B cell (primary cell): ENCODE results near the gene WDR7. TPM values are rescaled to one million over a fixed set of nuclear protein-coding genes. Genes with fewer than 3 reads are reported as not detected.

Experiments
- ATAC-seq: fragments of 200-7000 bp; cut with Tn5 transposase; one replicate; pipeline ENCODE4 v1.10.0; 2021; ENCODE audit warnings: low read depth, mild to moderate bottlenecking, moderate number of reproducible peaks, moderate library complexity
- CTCF ChIA-PET: fragments of 350-600 bp; sonication (Branson Sonifier 250); formaldehyde crosslinking; loops from one replicate; lab custom pipeline; 2021; ENCODE audit warnings: antibody characterized with exemption, inconsistent platforms; lab: Charles Lee
- POLR2A ChIA-PET: fragments of 350-600 bp; sonication (Branson Sonifier 250); formaldehyde crosslinking; loops from one replicate; lab custom pipeline; 2021; ENCODE audit warnings: antibody characterized with exemption; lab: Charles Lee
- DNase-seq: peaks from one replicate; pipeline ENCODE4 v3.0.0; 2013
- H2AFZ ChIP-seq: 2 replicates; pipeline ENCODE4 v1.6.1; 2012; ENCODE audit warnings: mild to moderate bottlenecking, low read depth, low read length; ENCODE audit not compliant: insufficient read depth, poor library complexity, severe bottlenecking
- H3K27ac ChIP-seq, 2 donors: 1 replicate in 1 of 2; 2 replicates in 1 of 2; pipeline ENCODE4 v1.5.1; 2012 to 2013; ENCODE audit warnings: low read length in 2 of 2, mild to moderate bottlenecking in 2 of 2, moderate library complexity in 1 of 2
- H3K27me3 ChIP-seq, 4 experiments: fragments of 200-600 bp in 1 of 4; sonication (generic) in 1 of 4; replicated peaks in 1 of 4; 1 replicate in 2 of 4; 2 replicates in 2 of 4; pipeline versions ENCODE4 v1.6.1 to v1.7.0; 2013 to 2016; ENCODE audit warnings: low read length in 3 of 4, mild to moderate bottlenecking in 2 of 4, mixed read lengths in 1 of 4, moderate library complexity in 1 of 4; ENCODE audit not compliant: insufficient read depth in 4 of 4, control insufficient read depth in 3 of 4; ENCODE audit errors: control extremely low read depth in 1 of 4
- H3K36me3 ChIP-seq, 2 experiments: replicated peaks in 1 of 2; 1 replicate in 1 of 2; 2 replicates in 1 of 2; pipeline versions ENCODE4 v1.6.1 to v1.7.1; 2013; ENCODE audit warnings: low read length in 1 of 2; ENCODE audit not compliant: insufficient read depth in 2 of 2, control insufficient read depth in 1 of 2; ENCODE audit errors: control extremely low read depth in 1 of 2, extremely low read depth in 1 of 2
- H3K4me1 ChIP-seq, 2 donors: fragments of 200-600 bp in 1 of 2; sonication (generic) in 1 of 2; 1 replicate in 1 of 2; 2 replicates in 1 of 2; pipeline versions ENCODE4 v1.5.1 to v1.6.1; 2013 to 2017; ENCODE audit warnings: low read length in 2 of 2; ENCODE audit not compliant: control insufficient read depth in 2 of 2, insufficient read depth in 2 of 2
- H3K4me2 ChIP-seq: replicated peaks from 2 replicates; pipeline ENCODE3; 2012; ENCODE audit warnings: mild to moderate bottlenecking, low read depth, low read length; ENCODE audit not compliant: poor library complexity, severe bottlenecking
- H3K4me3 ChIP-seq, 5 experiments: fragments of 200-600 bp in 1 of 5; sonication (generic) in 1 of 5; 1 replicate in 3 of 5; 2 replicates in 2 of 5; pipeline versions ENCODE4 v1.5.1 to v1.7.0; 2011 to 2016; ENCODE audit warnings: low read length in 4 of 5, mild to moderate bottlenecking in 4 of 5, low read depth in 2 of 5, control low read depth in 1 of 5, moderate library complexity in 1 of 5; ENCODE audit not compliant: insufficient read depth in 1 of 5; ENCODE audit errors: control extremely low read depth in 1 of 5, extremely low read depth in 1 of 5
- H3K79me2 ChIP-seq: fragments of 200-600 bp; sonication (generic); one replicate; pipeline ENCODE4 v1.6.0; 2016; ENCODE audit warnings: low read length; ENCODE audit not compliant: control insufficient read depth, insufficient read depth
- H3K9ac ChIP-seq: fragments of 200-600 bp; sonication (generic); 2 replicates; pipeline ENCODE4 v1.6.1; 2017; ENCODE audit warnings: mild to moderate bottlenecking, low read length, moderate library complexity
- H3K9me3 ChIP-seq, 3 donors: one replicate each; pipeline versions ENCODE4 v1.6.1 to v1.7.1; 2013; ENCODE audit warnings: low read length in 2 of 3; ENCODE audit not compliant: control insufficient read depth in 2 of 3, insufficient read depth in 1 of 3; ENCODE audit errors: control extremely low read depth in 1 of 3
- H4K20me1 ChIP-seq: 2 replicates; pipeline ENCODE4 v1.6.0; 2012; ENCODE audit warnings: mild to moderate bottlenecking, low read length; ENCODE audit not compliant: insufficient read depth, control insufficient read depth, poor library complexity, severe bottlenecking
- H3K27ac Mint-ChIP-seq: one replicate; pipeline ENCODE4 v1.8.0; 2021; ENCODE audit warnings: mixed read lengths
- H3K27me3 Mint-ChIP-seq: one replicate; pipeline ENCODE4 v1.8.0; 2021; ENCODE audit warnings: mixed read lengths
- H3K4me1 Mint-ChIP-seq: one replicate; pipeline ENCODE4 v1.8.0; 2021; ENCODE audit warnings: mixed read lengths
- H3K4me3 Mint-ChIP-seq: one replicate; pipeline ENCODE4 v1.8.0; 2021; ENCODE audit warnings: mixed read lengths
- H3K9me3 Mint-ChIP-seq: one replicate; pipeline ENCODE4 v1.8.0; 2022; ENCODE audit warnings: mixed read lengths; ENCODE audit not compliant: insufficient read depth
- CTCF ChIP-seq: fragments of 200-600 bp; IDR thresholded peaks from one replicate; pipeline ENCODE4 v1.8.0; 2022; ENCODE audit warnings: antibody characterized with exemption, mild to moderate bottlenecking
- EZH2 ChIP-seq: IDR thresholded peaks from 2 replicates; pipeline ENCODE4 v1.6.1; 2012; ENCODE audit warnings: borderline replicate concordance, low read depth, mild to moderate bottlenecking, moderate library complexity, low read length; ENCODE audit not compliant: insufficient read depth, poor library complexity, severe bottlenecking
- WGBS: methylation state at CpG from one replicate; pipeline ENCODE4 v1.1.5; 2013; ENCODE audit warnings: missing lambda C conversion rate; ENCODE audit not compliant: insufficient coverage; 5-methylcytosine and 5-hydroxymethylcytosine counted together
- intact Hi-C: fragments of 100-400 bp; cut with micrococcal nuclease; formaldehyde crosslinking; loops from one replicate; pipeline ENCODE4 v1.10.0; 2022
- polyA plus RNA-seq: library from polyadenylated mRNA; depleted of rRNA; stranded (reverse); fragments of >200 nt; gene quantifications from 2 replicates; pipeline ENCODE4 v1.2.3, GENCODE V29; 2012
- total RNA-seq, 2 donors: library from RNA; stranded (reverse); fragments of 120-200 nt in 1 of 2; gene quantifications; 1 replicate in 1 of 2; 2 replicates in 1 of 2; pipeline versions ENCODE4 v1.2.3 to v1.2.4, GENCODE V29; 2013 to 2022

WDR7 gene
- total and polyA plus RNA-seq, 2 donors (not counting 1 experiment from before 2014, with no cell fraction given), result 5.5 to 45.0 TPM

- H3K27me3 Mint-ChIP-seq, result no peaks in the 10 kb centered on the region
- intact Hi-C loops, result loop anchor here (10.0 kb wide), 1 partner anchor 77 kb away; no protein-coding TSS in a partner anchor
- no peaks in the 10 kb centered on the region for H3K79me2 ChIP-seq
- ATAC-seq, result no peak
- H3K4me3 Mint-ChIP-seq, result no peak overlapping the region
- no peak overlapping the region for H3K4me2 ChIP-seq
- no peak for DNase-seq
- no peak overlapping the region for H3K4me3 ChIP-seq
- TF ChIP-seq EZH2, result no peak
- no peak for TF ChIP-seq CTCF
- H3K27ac ChIP-seq, result no peak overlapping the region
- H3K9me3 Mint-ChIP-seq, result no peaks in the 10 kb centered on the region
- no peaks in the 10 kb centered on the region for H3K27me3 ChIP-seq
- no peaks in the 10 kb centered on the region for H3K9me3 ChIP-seq
- H3K9ac ChIP-seq, result no peak overlapping the region
- peaks cover 1 to 3% of the 10 kb centered on the region in 2 experiments for H3K36me3 ChIP-seq
- no peak overlapping the region for H3K27ac Mint-ChIP-seq
- CTCF ChIA-PET, result no interaction called here
- no peaks in the 10 kb centered on the region for H3K4me1 Mint-ChIP-seq
- POLR2A ChIA-PET, result no interaction called here
- WGBS, result 100% methylated on average over 3 of the region's 5 CpGs
- no peaks in the 10 kb centered on the region for H4K20me1 ChIP-seq
- no peaks in the 10 kb centered on the region for H3K4me1 ChIP-seq
- no peak overlapping the region for H2AFZ ChIP-seq
These were observed 136.2 kb downstream of the WDR7 start for GRCh38 chr18:56787390-56787789.

- no peak overlapping the region for H2AFZ ChIP-seq
These were observed 138.1 kb downstream of the WDR7 start for GRCh38 chr18:56789004-56789888.

More at GRCh38 chr18:56789004-56789888, 138.1 kb downstream of the WDR7 start:
- peaks cover 1 to 3% of the 10 kb centered on the region in 2 experiments for H3K36me3 ChIP-seq
- H4K20me1 ChIP-seq, result no peaks in the 10 kb centered on the region
- H3K27ac ChIP-seq, result no peak overlapping the region
- WGBS, result 100% methylated on average over 3 of the region's 9 CpGs
- intact Hi-C loops, result loop anchor here (10.0 kb wide), 1 partner anchor 76 kb away; no protein-coding TSS in a partner anchor
- H3K4me1 ChIP-seq, result no peaks in the 10 kb centered on the region
- DNase-seq (no peak), ATAC-seq (no peak)
- no peaks in the 10 kb centered on the region for H3K4me1 Mint-ChIP-seq
- H3K27me3 ChIP-seq, result no peaks in the 10 kb centered on the region
- H3K9me3 ChIP-seq, result no peaks in the 10 kb centered on the region
- TF ChIP-seq CTCF, result peak; percentile 32
- no peak for TF ChIP-seq EZH2
- no peak overlapping the region for H3K27ac Mint-ChIP-seq
- H3K4me2 ChIP-seq, result no peak overlapping the region
- H3K27me3 Mint-ChIP-seq, result no peaks in the 10 kb centered on the region
- no peak overlapping the region for H3K4me3 Mint-ChIP-seq
- H3K4me3 ChIP-seq, result no peak overlapping the region
- no peak overlapping the region for H3K9ac ChIP-seq
- no peaks in the 10 kb centered on the region for H3K9me3 Mint-ChIP-seq
- H3K79me2 ChIP-seq, result no peaks in the 10 kb centered on the region
- ChIA-PET POLR2A (no interaction called here), CTCF (no interaction called here)
